Measurements from ENCODE around the gene TCEAL3. TPM values are rescaled to one million over a fixed set of nuclear protein-coding genes. Genes with fewer than 3 reads are reported as not detected.
"Not testable (repeated sequence)": the region's sequence is repeated elsewhere in the genome, so short reads cannot be mapped to it uniquely, and the experiment has no call there.

TCEAL3 gene
- total and polyA plus RNA-seq, 2 experiments from 2014 or later, result 28.7 to 91.7 TPM

DNA sequence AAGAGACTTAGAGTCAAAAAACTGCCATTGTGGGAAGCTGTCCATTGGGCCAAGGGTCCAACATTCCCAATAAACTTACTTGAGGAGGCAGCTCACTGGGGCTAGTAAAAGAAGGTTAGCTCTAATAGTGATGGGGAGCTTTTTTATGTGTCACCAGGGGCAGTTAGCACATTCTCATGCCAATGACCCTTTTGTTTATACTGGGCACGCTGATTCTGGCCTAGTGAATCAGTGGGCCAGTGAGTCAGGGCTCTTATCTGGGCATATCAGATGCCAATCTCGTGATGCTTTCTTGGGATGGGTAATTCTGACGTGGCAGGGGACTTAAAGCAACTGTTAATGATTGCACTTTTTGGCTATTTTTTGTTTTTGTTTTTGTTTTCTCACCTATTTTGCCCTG lies 48.9 kb downstream of the TCEAL3 start:
- H3K36me3 ChIP-seq (replicated peaks; ENCODE audit: insufficient read depth, low read depth), result no peaks in the 10 kb centered on the region
- no peak overlapping the region for H3K4me3 ChIP-seq
- H3K4me1 ChIP-seq (ENCODE audit: insufficient read depth), result peaks cover 3% of the 10 kb centered on the region
- no peak for TF ChIP-seq EZH2phosphoT487 (IDR thresholded peaks at IDR 0.05; ENCODE audit: low read depth, severe bottlenecking, unreplicated experiment)
- TF ChIP-seq, protein P1, sequence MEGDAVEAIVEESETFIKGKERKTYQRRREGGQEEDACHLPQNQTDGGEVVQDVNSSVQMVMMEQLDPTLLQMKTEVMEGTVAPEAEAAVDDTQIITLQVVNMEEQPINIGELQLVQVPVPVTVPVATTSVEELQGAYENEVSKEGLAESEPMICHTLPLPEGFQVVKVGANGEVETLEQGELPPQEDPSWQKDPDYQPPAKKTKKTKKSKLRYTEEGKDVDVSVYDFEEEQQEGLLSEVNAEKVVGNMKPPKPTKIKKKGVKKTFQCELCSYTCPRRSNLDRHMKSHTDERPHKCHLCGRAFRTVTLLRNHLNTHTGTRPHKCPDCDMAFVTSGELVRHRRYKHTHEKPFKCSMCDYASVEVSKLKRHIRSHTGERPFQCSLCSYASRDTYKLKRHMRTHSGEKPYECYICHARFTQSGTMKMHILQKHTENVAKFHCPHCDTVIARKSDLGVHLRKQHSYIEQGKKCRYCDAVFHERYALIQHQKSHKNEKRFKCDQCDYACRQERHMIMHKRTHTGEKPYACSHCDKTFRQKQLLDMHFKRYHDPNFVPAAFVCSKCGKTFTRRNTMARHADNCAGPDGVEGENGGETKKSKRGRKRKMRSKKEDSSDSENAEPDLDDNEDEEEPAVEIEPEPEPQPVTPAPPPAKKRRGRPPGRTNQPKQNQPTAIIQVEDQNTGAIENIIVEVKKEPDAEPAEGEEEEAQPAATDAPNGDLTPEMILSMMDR (IDR thresholded peaks at IDR 0.05; ENCODE audit: poor library complexity), result no peak
- no peak for TF ChIP-seq EZH2 (IDR thresholded peaks at IDR 0.05; ENCODE audit: borderline replicate concordance)
- H3K79me2 ChIP-seq, result no peaks in the 10 kb centered on the region
- DNase-seq (ENCODE audit: low spot score), result no peak
- 52% methylated on average over 3 of the region's 3 CpGs for WGBS (ENCODE audit: low lambda C conversion rate, missing lambda C conversion rate)
- H3K9me2 ChIP-seq (replicated peaks; ENCODE audit: insufficient read depth), result no peaks in the 10 kb centered on the region
- no peak overlapping the region for H3K4me2 ChIP-seq
- H3K9me3 ChIP-seq (ENCODE audit: low read depth), result no peaks in the 10 kb centered on the region
- no peaks in the 10 kb centered on the region for H3K27me3 ChIP-seq
- H4K20me1 ChIP-seq (ENCODE audit: insufficient read depth, poor library complexity, severe bottlenecking), result no peaks in the 10 kb centered on the region
- H3K27ac ChIP-seq, result no peak overlapping the region
- no peak overlapping the region for H2AFZ ChIP-seq

DNA sequence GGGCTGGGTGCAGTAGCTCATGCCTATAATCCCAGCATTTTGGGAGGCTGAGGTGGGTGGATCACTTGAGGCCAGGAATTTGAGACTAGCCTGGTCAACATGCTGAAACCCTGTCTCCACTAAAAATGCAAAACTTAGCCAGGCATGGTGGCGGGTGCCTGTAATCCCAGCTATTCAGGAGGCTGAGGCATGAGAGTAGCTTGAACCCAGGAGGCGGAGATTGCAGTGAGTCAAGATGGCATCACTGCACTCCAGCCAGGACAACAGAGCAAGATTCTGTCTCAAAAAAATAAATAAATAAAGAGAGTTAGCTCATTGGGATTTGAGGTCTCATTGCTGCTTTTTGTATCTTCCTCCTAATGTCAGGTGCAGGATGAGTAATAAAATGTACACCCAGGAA lies 49.3 kb downstream of the TCEAL3 start:
- not testable (repeated sequence) for H3K9me3 ChIP-seq (ENCODE audit: low read depth); H3K9me2 ChIP-seq (replicated peaks; ENCODE audit: insufficient read depth); H3K4me3 ChIP-seq; H3K79me2 ChIP-seq; H4K20me1 ChIP-seq (ENCODE audit: insufficient read depth, poor library complexity, severe bottlenecking); H3K4me1 ChIP-seq (ENCODE audit: insufficient read depth); H3K36me3 ChIP-seq (replicated peaks; ENCODE audit: insufficient read depth, low read depth); H3K27ac ChIP-seq; DNase-seq (ENCODE audit: low spot score); H3K27me3 ChIP-seq; H3K4me2 ChIP-seq; H2AFZ ChIP-seq
- 97% methylated on average over 2 of the region's 2 CpGs for WGBS (ENCODE audit: low lambda C conversion rate, missing lambda C conversion rate)

DNA sequence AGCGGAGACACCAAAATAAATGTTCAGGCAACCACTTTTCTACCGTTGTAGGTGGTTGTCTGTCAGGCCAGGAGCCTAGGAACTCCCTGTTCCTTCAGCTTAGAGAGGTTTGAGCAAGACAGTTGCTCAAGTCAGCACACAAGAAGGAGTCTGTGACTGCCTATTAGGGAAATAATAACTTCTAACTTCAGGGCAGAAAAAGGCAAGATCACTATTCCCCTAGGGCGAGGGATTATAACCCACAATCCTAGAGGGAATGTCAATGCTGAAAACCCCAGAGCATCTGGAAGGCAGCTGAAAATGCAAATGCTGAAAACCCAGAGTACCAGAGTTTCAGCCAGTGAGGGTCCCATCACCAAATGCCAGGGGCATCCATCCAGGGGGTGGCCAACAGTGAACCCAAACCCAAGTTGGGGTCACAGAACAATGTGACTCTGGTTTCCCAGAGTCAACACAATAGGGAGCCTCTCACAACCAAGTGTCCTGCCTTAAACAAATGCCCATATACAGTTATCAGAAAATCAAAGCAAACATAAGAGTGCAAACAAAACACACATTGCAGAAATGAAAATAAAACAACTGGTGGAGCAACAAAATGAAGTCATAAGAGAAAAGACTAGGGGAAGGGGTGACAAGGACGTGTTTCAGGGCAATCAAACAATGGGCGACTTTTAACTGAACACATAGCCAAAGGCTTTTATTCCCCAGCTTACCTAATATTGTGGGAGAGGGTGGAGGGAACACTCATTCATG lies 51.1 kb downstream of the TCEAL3 start:
- DNase-seq (ENCODE audit: low spot score), result no peak
- Histone ChIP-seq H3K27me3 (peaks cover 18% of the 10 kb centered on the region), H2AFZ (no peak overlapping the region), H3K4me1 (ENCODE audit: insufficient read depth) (no peaks in the 10 kb centered on the region), H3K36me3 (replicated peaks; ENCODE audit: insufficient read depth, low read depth) (no peaks in the 10 kb centered on the region), H4K20me1 (ENCODE audit: insufficient read depth, poor library complexity, severe bottlenecking) (no peaks in the 10 kb centered on the region), H3K4me2 (no peak overlapping the region), H3K27ac (no peak overlapping the region), H3K9me3 (ENCODE audit: low read depth) (no peaks in the 10 kb centered on the region), H3K9me2 (replicated peaks; ENCODE audit: insufficient read depth) (no peaks in the 10 kb centered on the region), H3K79me2 (no peaks in the 10 kb centered on the region), H3K4me3 (no peak overlapping the region)
- 71% methylated on average over 5 of the region's 5 CpGs for whole genome bisulfite sequencing (ENCODE audit: low lambda C conversion rate, missing lambda C conversion rate)
- TF ChIP-seq EZH2 (IDR thresholded peaks at IDR 0.05; ENCODE audit: borderline replicate concordance), result no peak
- no peak for TF ChIP-seq EZH2phosphoT487 (IDR thresholded peaks at IDR 0.05; ENCODE audit: low read depth, severe bottlenecking, unreplicated experiment)
- TF ChIP-seq, protein P1 (IDR thresholded peaks at IDR 0.05; ENCODE audit: poor library complexity), result no peak

DNA sequence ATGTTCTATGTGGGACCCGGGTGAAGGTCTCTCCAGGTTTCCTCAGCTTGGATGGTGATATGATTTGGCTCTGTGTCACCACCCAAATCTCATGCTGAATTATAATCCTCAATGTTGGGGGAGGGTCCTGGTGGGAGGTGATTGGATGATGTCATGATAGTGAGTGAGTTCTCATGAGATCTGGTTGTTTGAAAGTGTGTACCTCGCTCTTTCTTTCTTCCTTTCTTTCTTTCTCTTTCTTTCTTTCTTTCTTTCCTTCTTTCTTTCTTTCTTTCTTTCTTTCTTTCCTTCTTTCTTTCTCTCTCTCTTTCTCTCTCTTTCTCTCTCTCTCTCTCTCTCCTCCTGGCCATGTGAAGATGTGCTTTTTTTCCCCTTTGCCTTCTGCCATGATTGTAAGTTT lies 51.7 kb downstream of the TCEAL3 start:
- not testable (repeated sequence) for H4K20me1 ChIP-seq (ENCODE audit: insufficient read depth, poor library complexity, severe bottlenecking); H3K27ac ChIP-seq; H3K79me2 ChIP-seq; H3K9me3 ChIP-seq (ENCODE audit: low read depth); H3K36me3 ChIP-seq (replicated peaks; ENCODE audit: insufficient read depth, low read depth); DNase-seq (ENCODE audit: low spot score); H3K9me2 ChIP-seq (replicated peaks; ENCODE audit: insufficient read depth); H3K4me3 ChIP-seq; H3K4me1 ChIP-seq (ENCODE audit: insufficient read depth); H3K4me2 ChIP-seq; H2AFZ ChIP-seq
- 95% methylated on average over 2 of the region's 2 CpGs for WGBS (ENCODE audit: low lambda C conversion rate, missing lambda C conversion rate)
- peaks cover 22% of the 10 kb centered on the region for H3K27me3 ChIP-seq

Other genes with a start within 250 kb of the TCEAL3 start
- gene BEX3, start 231.4 kb upstream of the TCEAL3 start, total RNA-seq, result 267 and 271 TPM in 2 replicates
- 506 and 616 TPM in 2 replicates for gene BEX3, start 231.4 kb upstream of the TCEAL3 start, polyA plus RNA-seq
- 3.0 and 3.5 TPM in 2 replicates for gene RAB40A, start 88.5 kb upstream of the TCEAL3 start, total RNA-seq
- 2.7 and 3.0 TPM in 2 replicates for gene RAB40A, start 88.5 kb upstream of the TCEAL3 start, polyA plus RNA-seq
- 84.2 and 94.4 TPM in 2 replicates for gene TCEAL4, start 22.4 kb upstream of the TCEAL3 start, total RNA-seq
- gene TCEAL4, start 22.4 kb upstream of the TCEAL3 start, polyA plus RNA-seq, result 171 and 213 TPM in 2 replicates
- 109 and 113 TPM in 2 replicates for gene TCEAL1, start 21.0 kb downstream of the TCEAL3 start, total RNA-seq
- 89.2 and 116 TPM in 2 replicates for gene TCEAL1, start 21.0 kb downstream of the TCEAL3 start, polyA plus RNA-seq
- 1,160 and 1,364 TPM in 2 replicates for gene MORF4L2, start 78.7 kb downstream of the TCEAL3 start, total RNA-seq
- gene MORF4L2, start 78.7 kb downstream of the TCEAL3 start, polyA plus RNA-seq, result 772 and 829 TPM in 2 replicates
- 0.28 TPM in 1 of 2 replicates, not detected in the other for gene TMEM31, start 102.9 kb downstream of the TCEAL3 start, total RNA-seq
- 0.89 and 1.1 TPM in 2 replicates for gene TMEM31, start 102.9 kb downstream of the TCEAL3 start, polyA plus RNA-seq
- gene PLP1, start 168.9 kb downstream of the TCEAL3 start, total RNA-seq, result 1.5 and 1.8 TPM in 2 replicates
- 0.80 and 1.1 TPM in 2 replicates for gene PLP1, start 168.9 kb downstream of the TCEAL3 start, polyA plus RNA-seq
- 2.4 and 3.6 TPM in 2 replicates for gene RAB9B, start 224.3 kb downstream of the TCEAL3 start, total RNA-seq
- gene RAB9B, start 224.3 kb downstream of the TCEAL3 start, polyA plus RNA-seq, result 1.6 and 2.2 TPM in 2 replicates

Measured in hepatocyte (in vitro differentiated cells).